GM18861 (cell line): Measurements from ENCODE around the gene SPDYE3.
A peak's percentile ranks its signal among the peaks of the same experiment; 100 is the strongest.
"Not testable (repeated sequence)": the region's sequence is repeated elsewhere in the genome, so short reads cannot be mapped to it uniquely, and the experiment has no call there.

Experiments
- ATAC-seq: cut with Tn5 transposase; IDR thresholded peaks from one replicate; pipeline ENCODE4 v1.9.1; 2021; ENCODE audit not compliant: unreplicated experiment

SPDYE3 gene, protein sequence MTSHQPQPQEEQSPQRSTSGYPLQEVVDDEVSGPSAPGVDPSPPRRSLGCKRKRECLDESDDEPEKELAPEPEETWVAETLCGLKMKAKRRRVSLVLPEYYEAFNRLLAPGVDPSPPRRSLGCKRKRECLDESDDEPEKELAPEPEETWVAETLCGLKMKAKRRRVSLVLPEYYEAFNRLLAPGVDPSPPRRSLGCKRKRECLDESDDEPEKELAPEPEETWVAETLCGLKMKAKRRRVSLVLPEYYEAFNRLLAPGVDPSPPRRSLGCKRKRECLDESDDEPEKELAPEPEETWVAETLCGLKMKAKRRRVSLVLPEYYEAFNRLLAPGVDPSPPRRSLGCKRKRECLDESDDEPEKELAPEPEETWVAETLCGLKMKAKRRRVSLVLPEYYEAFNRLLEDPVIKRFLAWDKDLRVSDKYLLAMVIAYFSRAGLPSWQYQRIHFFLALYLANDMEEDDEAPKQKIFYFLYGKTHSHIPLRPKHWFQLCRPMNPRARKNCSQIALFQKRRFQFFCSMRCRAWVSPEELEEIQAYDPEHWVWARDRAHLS

DNA sequence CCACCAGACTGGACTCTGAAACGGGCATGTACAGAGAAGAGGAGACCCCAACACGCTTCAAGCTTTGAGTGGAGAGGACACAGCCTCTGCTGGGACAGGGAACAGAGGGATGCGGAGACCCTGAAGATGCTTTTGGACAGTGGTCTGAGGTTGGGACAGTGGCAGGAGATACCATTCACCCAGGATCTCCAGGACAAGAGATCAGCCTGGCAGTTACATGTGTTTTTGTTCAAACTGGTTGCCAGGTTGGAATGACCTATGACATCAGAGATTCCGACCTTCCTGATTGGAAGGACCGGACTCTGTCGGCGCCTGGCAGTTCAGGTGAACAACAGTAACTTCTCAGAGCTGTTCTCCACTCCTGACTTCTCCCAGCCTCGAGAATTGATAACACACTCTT lies at the start of gene SPDYE3:
Gene SPDYE3 (plus strand): TSS at position 301 of the 400 bp plus-strand sequence. CDS start 184 bp downstream, outside the sequence.
- ATAC-seq: not testable (repeated sequence)

DNA sequence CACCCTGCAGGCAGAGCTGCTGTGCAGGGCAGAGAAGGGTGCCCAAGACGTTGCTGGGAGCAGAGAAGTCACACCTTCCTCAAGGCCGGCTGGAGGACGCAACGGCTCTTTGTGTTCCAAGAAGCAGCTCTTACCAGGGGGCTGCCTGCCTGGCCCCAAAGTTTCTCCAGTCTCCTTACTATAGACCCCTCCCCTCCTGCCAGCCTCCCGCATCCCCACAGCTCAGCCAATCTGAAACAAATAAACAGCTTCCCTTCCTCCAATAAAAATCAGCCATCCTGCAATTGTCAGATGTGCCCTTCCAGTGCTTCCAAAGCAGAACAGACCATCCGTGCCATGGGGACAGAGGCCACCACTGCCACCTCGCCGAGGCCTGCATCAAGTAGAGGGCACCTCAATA lies 47.5 kb upstream of the SPDYE3 start:
- ATAC-seq: not testable (repeated sequence)

DNA sequence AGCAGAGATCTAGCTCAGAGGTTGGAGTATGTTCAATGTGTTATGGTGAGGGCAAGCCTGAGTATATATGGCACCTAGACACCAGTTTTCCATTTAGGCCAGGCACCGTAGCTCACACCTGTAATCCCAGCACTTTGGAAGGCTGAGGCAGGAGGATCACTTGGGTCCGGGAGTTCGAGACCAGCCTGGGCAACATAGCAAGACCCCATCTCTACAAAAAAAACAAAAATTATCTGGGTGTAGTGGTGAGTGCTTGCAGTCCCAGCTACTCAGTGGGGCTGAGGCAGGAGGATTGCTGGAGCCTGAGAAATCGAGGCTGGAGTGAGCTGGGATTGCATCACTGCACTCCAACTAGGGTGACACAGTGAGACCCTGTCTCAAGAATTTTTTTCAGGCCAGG lies 44.6 kb upstream of the SPDYE3 start:
- not testable (repeated sequence) for ATAC-seq

DNA sequence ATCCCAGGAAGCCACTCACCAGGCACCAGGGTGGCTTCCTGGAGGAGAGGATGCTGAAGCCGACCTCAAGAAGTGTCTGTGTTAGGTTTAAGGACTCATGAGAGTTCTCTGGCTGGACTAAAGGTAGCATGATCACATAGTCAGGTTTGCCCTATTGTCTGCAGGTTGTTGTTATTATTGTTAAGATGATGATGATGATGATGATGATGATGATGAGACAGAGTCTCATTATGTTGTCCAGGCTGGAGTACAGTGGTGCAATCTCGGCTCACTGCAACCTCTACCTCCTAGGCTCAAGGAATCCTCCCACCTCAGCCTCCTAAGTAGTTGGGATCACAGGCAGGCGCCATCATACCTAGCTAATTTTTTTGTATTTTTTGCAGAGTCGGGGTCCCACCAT lies 43.3 kb upstream of the SPDYE3 start:
- ATAC-seq: not testable (repeated sequence)

DNA sequence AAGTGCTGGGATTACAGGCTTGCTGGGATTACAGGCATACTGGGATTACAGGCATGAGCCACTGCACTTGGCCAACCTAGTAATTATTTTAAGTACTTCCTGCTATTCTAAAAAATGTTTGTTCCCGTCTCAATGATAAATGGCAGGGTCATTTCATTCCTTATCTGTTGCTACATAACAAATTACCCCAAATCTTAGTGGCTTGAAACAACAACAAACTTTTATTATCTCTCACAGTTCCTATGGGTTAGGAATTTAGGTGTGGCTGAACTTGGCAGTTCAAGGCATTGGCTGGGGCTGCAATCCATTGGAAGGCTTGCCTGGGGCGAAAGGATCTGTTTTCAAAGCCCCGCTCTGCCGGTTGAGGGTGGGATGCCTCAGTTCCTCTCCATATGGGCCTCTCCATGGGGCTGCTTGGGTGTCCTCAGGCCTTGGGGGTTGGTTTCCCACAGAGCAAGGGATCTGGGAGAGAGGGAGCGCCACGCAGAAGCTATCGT lies 42.8 kb upstream of the SPDYE3 start:
- ATAC-seq: not testable (repeated sequence)

DNA sequence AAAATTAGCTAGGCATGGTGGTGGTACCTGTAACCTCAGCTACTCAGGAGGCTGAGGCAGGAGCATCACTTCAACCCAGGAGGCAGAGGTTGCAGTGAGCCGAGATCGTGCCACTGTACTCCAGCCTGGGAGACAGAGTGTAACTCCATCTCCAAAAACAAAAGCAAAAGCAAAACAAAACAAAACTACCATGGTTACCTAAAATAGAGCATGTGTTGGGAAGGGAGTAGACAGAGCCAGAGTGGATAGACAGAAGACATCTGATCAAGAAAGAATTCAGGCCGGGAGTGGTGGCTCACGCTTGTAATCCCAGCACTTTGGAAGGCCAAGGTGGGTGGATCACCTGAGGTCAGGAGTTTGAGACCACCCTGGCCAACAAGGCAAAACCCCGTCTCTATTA lies 41.7 kb upstream of the SPDYE3 start:
- not testable (repeated sequence) for ATAC-seq

DNA sequence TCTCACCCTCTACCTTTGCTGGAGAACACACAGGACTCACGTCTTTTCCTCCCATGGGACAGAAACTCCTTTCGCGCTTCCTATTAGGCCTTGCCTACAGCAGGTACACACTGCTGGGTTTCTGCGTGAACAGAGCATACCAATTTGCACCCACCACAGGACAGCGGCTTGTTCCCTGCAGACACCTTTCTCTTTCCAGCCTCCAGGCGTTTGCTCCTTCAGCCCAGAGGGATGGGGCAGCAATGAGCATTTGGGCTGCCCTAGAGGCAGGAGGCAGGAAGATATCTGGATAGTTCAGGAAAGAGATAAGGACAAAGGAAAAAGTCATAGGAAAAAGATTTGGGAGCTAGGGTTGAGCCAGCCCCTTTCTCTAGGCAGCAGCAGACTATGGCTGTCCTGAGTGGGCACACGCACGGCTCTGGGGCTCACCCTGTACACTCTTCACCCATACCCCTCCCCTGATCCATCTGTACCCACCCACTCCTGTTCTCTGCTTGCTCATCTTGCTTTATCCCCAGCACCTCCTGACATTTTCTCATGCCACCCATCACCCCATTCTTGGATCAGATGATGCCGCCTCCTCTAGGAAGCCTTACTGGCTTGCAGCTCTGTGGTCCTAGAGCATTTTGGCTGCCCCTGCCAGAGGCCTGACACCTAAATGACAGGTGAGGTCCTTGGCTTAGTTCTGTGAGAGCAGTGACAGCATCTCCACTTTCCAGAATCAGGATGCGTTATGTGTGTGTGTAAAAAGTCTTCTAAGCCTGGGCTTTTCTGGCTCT lies 40.7 kb upstream of the SPDYE3 start:
- no peak for ATAC-seq

DNA sequence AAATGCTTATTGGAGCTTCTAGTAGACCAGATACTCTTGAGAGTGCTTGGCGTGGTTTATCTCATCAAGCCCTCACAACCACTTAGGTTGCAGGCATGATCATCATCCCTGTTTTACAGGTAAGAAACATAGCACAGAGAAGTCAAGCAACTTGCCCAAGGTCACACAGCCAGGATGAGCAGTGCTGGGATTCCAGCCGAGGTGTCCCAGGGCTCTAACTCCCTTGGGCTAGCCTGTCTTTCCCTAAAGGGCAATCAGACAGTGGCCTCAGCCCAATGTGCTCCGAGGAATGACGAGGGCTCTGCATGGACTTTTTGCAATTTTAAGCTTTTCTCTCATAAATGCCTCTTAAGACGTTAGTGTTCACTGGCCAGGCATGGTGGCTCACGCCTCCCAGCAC lies 39.9 kb upstream of the SPDYE3 start:
- ATAC-seq: no peak

DNA sequence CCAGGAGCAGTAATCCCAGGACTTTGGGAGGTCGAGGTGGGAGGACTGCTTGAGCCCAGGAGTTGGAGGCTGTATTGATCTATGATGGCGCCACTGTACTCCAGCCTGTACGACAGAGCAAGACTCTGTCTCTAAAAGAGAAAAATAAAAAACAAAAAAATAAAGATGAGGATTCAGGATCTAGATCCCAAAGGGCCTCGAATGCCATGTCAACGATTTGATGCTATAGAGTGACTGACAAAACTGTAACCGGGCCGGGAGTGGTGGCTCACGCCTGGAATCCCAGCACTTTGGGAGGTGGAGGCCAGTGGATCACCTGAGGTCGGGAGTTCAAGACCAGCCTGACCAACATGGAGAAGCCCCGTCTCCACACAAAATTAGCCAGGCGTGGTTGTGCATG lies 38.6 kb upstream of the SPDYE3 start:
- ATAC-seq: not testable (repeated sequence)

DNA sequence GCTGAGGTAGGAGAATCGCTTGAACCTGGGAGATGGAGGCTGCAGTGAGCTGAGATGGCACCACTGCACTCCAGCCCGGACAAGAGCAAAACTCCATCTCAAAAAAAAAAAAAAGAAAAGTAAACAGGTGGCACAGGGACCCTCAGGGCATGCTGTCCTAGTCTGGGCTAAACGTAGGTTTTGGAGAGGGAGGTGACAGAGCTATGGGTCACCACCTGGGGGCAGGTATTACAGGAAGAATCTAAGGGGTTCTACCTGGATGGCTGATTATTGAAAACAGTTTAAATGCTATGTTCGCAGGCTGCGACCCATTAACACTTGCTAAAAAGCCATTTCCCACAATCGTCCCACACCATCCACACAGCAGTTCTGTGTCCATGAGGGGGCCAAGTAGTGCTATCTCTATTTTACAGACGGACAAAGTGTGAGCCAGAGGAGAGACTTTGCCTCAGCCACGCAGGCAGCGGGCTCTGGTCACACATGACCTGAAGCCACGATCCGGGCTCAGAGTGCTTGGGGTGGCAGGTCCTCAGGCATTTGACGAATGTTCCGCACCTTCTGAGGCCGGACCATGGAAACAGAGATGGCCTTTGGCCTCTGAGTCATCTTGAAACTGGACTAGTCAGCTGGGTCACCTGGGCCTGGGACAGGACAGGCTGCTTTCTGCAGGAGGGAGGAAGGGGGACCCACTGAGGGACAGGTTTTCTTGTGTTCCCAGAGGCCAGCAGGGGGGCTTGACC lies 38.0 kb upstream of the SPDYE3 start:
- not testable (repeated sequence) for ATAC-seq

DNA sequence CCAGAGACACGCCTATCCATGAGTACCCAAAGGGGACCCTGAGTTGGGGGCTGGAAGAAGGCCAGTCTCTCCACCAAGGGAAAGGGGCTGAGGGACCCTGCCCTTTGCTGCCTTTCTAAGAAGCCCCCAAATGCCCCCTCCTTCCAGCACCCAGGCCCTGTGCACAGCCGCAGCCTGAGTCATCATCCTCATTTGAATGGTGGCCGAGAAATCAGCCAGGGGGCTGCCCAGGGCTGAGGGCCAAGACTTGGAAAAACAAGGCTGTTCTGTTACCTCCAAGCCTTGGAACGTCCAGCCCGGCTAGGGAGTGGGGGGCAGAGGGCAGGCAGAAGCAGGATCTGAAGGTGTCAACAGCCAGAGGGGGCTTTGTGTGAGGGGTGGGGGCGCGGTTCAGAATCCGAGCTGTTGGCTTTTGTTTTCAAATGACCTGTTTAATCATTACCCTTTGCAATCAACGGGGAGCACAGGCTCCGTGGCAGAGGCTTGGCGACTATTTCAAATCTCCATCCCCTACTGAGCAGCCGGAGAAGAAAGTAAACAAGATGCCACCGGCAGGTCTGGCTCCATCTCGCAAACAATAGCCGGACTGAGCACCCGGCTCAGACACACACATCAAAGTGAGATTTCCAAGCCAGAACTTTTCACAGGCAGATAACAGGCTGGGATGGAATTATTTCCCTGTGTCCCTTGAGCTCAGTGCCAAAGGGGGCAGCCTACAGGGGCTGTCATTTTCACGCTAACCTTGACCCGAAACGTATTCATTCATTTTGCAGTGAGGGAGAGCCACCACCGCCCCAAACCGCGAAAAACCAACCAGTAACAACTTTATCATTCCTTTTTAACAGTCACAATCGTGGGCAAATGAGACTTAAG lies 37.2 kb upstream of the SPDYE3 start:
- not testable (repeated sequence) for ATAC-seq

DNA sequence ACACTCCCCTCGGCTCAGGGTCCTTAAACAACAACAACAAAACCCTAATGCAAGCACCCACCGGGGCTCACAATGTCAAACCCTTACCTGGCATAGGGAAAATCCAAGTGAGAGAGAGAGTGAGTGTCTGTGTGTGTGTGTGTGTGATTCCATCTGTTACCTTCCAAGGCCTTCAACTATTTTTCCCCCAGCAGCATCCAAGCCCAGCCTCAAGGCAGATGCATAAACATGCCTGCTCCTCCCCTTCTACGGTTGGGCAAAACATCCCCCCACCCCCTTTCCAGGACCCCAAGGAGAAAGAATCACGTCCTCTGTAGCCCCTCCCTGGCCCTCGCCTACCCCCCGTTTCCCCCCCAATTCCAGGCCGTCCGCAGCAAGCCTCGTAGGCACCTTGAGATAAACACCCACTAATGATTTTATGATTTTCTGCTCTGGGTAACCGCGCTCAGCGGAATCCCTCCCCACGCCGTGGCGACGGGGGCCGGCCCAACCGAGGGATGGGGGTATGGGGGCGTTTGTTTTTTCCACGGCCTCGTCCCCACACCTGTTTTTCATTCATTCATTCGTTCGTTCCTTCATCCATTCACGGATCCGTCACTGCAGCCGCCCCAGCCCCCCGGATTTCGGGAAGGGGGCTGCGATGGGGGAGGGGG lies 36.4 kb upstream of the SPDYE3 start:
- ATAC-seq: not testable (repeated sequence)

DNA sequence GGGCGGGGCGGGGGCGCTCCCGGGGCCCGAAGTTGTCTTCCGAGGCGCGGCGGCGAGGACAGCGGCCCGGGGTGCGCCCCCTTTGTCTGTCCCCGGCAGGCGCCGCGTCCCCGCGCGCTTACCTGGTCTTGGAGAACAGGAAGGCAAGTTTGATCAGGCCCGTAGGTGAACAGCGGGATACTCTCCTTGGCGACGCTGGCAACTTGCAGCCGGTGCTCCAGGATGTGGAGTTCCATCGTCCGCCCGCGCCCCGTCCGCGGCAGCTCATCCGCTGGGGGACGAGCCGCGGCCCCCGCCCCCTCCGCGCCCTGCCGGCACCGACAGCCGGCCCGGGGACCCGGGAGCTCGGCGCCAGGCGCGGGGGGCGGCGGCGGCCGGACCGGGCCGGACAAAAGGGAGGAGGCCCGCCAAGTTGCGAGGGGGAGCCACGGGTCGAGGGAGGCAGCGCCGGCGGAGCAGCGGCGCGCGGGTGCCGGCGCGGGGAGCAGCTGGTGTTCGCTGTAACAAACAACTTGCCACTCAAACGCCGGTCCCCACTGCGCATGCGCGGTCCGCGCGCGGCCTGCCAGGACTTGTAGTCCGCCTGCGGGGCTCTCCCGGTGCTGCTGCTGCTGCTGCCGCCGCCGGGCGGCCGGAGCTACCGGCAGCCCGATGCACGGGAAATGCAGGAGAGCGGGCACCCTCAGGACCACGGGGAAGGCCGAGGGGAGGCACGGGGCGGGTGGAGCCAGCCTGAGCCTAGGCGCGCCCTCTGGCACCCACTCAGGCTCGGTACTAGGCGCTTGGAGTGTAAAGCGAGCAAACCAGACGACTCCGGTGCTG lies 35.6 kb upstream of the SPDYE3 start:
- ATAC-seq: peak; percentile 92

DNA sequence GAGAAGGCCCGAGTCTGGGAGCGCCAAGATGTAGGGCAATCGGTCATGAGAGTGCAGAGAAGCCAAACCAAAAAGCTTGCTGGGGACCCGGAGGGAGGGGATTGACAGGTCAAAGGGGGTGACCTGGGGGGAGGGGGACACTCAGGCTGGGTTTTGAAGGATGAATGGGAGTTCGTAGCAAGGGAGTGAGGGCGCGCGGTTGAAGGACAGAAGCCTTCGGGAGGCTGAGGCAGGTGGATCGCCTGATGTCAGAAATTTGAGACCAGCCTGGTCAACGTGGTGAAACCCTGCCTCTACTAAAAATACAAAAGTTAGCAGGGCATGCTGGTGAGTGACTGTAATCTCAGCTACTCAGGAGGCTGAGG lies 35.0 kb upstream of the SPDYE3 start:
- ATAC-seq: not testable (repeated sequence)

DNA sequence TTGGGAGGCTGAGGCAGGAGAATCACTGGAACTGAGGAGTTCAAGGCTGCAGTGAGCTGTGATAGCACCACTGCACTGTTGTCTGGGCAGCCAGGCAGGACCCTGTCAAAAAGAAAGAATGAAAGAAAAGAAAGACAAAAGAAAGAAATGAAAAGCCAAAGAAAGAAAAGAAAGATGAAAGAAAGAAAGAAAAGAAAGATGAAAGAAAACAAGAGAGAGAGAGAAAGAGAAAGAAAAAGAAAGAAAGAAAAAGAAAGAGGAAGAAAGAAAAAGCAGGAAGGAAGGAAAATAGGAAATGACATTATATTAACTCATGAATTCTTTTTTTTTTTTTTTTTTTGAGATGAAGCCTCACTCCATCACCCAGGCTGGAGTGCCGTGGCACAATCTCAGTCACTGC lies 32.4 kb upstream of the SPDYE3 start:
- no peak for ATAC-seq

DNA sequence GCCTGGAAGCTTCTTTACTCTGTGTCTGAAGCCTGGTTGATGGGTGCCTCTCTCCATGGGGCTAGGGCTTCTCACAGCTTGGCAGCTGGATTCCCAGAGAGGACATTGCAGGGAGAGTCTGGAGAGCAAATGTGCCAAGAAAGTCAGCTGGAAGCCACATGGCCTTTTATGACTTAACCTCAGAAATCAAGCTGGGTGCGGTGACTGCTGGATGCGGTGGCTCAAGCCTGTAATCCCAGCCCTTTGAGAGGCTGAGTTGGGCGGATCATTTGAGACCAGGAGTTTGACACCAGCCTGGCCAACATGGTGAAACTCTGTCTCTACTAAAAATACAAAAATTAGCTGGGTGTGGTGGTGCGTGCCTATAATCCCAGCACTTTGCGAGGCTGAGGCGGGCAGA lies 31.4 kb upstream of the SPDYE3 start:
- ATAC-seq: not testable (repeated sequence)

DNA sequence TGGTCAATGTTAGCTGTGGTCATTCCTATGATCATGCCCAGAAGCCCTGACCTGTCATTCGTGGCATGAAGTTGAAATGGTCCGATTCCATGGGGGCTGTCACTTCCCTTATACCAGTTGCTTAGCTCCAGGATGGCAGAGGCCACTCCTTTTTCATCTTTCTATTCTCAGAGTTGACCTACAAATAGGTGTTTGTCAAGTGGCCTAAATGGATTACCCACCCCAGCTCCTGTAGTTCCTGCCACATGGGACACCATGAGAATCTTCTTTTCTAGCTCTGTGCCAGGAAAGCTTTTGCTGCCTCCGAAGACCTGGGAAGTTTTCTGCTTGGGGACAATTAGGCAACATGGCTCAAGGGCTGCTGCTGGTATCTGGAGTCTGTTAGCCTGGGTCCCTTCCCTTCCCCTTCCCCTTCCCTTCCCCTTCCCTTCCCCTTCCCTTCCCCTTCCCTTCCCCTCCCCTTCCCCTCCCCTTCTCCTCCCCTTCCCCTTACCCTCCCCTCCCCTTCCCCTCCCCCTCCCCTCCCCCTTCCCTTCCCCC lies 25.4 kb upstream of the SPDYE3 start:
- not testable (repeated sequence) for ATAC-seq

DNA sequence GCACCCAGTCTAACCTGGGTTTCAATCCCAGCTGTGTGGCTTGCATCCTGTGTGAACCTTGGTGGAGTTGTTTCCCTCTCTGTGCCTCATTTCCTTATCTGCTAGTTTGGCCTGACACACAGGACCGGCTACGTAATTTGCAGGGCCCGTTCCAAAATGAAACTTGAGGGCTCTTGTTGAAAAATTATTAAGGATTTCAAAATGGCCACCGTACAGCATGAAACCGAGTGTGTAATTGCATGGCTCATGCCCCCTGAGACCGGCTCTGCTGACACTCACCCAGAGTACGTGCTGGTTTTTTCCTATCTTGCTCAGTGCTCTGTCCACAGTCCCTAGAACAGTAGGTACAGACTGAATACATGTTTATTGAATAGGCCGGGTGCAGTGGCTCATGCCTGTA lies 24.4 kb upstream of the SPDYE3 start:
- not testable (repeated sequence) for ATAC-seq
